ENCODE results near the gene DIAPH3. TPM values are rescaled to one million over a fixed set of nuclear protein-coding genes. Genes with fewer than 3 reads are reported as not detected.

The DIAPH3 gene
- total RNA-seq, 5 donors from 2014 or later (not counting 1 experiment from before 2014, with no cell fraction given) = 0.14 to 0.45 (median 0.30) TPM

DNA sequence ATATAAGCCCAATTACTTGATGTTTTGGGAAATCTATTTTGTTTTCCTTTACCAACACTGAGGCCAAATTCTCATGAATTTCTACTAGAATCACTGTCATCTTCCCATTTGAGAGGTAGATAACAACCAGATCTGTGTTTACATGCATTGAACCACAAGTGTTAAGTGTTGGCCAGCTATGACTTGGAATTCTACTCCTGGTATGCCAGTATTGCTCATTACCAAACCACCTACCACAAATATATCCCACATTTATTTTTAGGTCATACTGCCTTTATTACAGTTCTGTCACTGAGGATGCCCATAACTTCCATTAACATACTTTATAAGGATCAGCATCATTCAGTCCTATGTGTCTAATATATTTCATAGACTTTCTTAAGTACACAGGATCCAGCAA is 328.9 kb downstream of the DIAPH3 start:
- no peaks in the 10 kb centered on the region for H3K4me1 Mint-ChIP-seq
- Histone ChIP-seq H3K4me1 (ENCODE audit: control insufficient read depth in 1 of 2, extremely low read depth in 1 of 2, insufficient read depth in 2 of 2, low read length in 2 of 2) (no peaks in the 10 kb centered on the region), H3K9me3 (no peaks in the 10 kb centered on the region), H3K27ac (ENCODE audit: low read length) (no peak overlapping the region), H3K4me3 (ENCODE audit: control insufficient read depth in 1 of 2, extremely low read depth in 1 of 2, low read length in 1 of 2) (no peak overlapping the region), H3K36me3 (ENCODE audit: control insufficient read depth in 2 of 2, extremely low read depth in 1 of 2, insufficient read depth in 1 of 2, low read length in 1 of 2) (no peaks in the 10 kb centered on the region), H3K27me3 (replicated peaks in 1 of 2; ENCODE audit: control insufficient read depth in 2 of 2, extremely low read depth in 1 of 2, insufficient read depth in 2 of 2, low read length in 1 of 2) (no peaks in the 10 kb centered on the region)
- ATAC-seq (replicated peaks in 1 of 4) = no peak
- no peaks in the 10 kb centered on the region for H3K27me3 Mint-ChIP-seq
- H3K27ac Mint-ChIP-seq = no peak overlapping the region
- no peak for DNase-seq
- H3K9me3 Mint-ChIP-seq = no peaks in the 10 kb centered on the region
- ChIA-PET POLR2A (no interaction called here), CTCF (no interaction called here)
- H3K4me3 Mint-ChIP-seq = no peak overlapping the region
- no peaks in the 10 kb centered on the region for H3K36me3 Mint-ChIP-seq

DNA sequence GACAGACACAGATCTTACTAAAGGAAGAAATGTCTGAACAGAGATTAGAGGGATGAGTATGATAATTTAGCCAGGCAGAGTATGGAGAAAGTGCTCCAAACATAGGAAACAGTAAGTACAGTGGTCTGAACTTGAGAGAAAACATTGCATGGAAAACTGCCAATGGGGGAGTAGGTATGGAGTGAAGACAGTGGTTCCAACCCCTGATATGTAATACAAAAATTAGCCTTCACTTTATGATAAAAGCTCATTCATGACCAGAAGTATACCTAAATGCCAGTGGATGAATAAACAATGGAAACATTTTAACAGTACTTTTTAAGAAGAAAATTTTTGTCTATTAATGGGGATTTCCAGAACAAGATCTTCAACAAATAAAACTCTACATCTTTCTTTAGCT is 334.0 kb downstream of the DIAPH3 start:
- no peaks in the 10 kb centered on the region for H3K36me3 Mint-ChIP-seq
- no peaks in the 10 kb centered on the region for H3K36me3 ChIP-seq (ENCODE audit: control insufficient read depth in 2 of 2, extremely low read depth in 1 of 2, insufficient read depth in 1 of 2, low read length in 1 of 2)
- ChIA-PET CTCF (no interaction called here), POLR2A (interaction anchor here in 1 of 2 donors (0.6 kb wide), 1 partner anchor 196 kb away, joined by 3 read pairs; no protein-coding TSS in a partner anchor)
- no peak overlapping the region for H3K27ac ChIP-seq (ENCODE audit: low read length)
- no peak for DNase-seq
- H3K27me3 ChIP-seq (replicated peaks in 1 of 2; ENCODE audit: control insufficient read depth in 2 of 2, extremely low read depth in 1 of 2, insufficient read depth in 2 of 2, low read length in 1 of 2) = no peaks in the 10 kb centered on the region
- no peaks in the 10 kb centered on the region for H3K4me1 ChIP-seq (ENCODE audit: control insufficient read depth in 1 of 2, extremely low read depth in 1 of 2, insufficient read depth in 2 of 2, low read length in 2 of 2)
- no peaks in the 10 kb centered on the region for H3K4me1 Mint-ChIP-seq
- no peak overlapping the region for H3K4me3 Mint-ChIP-seq
- no peak overlapping the region for H3K4me3 ChIP-seq (ENCODE audit: control insufficient read depth in 1 of 2, extremely low read depth in 1 of 2, low read length in 1 of 2)
- H3K27ac Mint-ChIP-seq = no peak overlapping the region
- no peaks in the 10 kb centered on the region for H3K27me3 Mint-ChIP-seq
- no peaks in the 10 kb centered on the region for H3K9me3 ChIP-seq
- no peak for ATAC-seq (replicated peaks in 1 of 4)
- H3K9me3 Mint-ChIP-seq = no peaks in the 10 kb centered on the region

DNA sequence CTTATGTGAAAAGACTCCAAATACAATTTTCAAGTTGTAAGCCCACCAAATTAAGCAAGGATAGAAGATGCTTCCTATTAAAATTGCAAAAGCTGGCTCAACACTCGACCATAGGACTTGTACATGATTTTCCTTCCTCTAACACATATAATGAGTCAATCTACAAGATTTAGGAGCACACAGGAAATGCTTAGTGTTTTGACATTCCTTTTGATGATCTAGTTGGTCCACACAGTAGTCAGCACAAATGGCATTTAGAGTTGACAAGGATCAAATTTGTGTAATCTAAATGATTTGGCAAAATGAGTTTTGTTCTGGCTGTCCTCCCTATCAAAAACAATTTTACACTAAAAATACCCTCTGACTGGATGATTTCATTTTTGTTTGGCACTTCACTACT is 340.2 kb downstream of the DIAPH3 start:
- Mint-ChIP-seq H3K4me3 (no peak overlapping the region), H3K9me3 (no peaks in the 10 kb centered on the region), H3K27ac (no peak overlapping the region), H3K27me3 (no peaks in the 10 kb centered on the region), H3K36me3 (no peaks in the 10 kb centered on the region), H3K4me1 (no peaks in the 10 kb centered on the region)
- Histone ChIP-seq H3K27ac (ENCODE audit: low read length) (no peak overlapping the region), H3K36me3 (ENCODE audit: control insufficient read depth in 2 of 2, extremely low read depth in 1 of 2, insufficient read depth in 1 of 2, low read length in 1 of 2) (no peaks in the 10 kb centered on the region), H3K4me1 (ENCODE audit: control insufficient read depth in 1 of 2, extremely low read depth in 1 of 2, insufficient read depth in 2 of 2, low read length in 2 of 2) (no peaks in the 10 kb centered on the region), H3K4me3 (ENCODE audit: control insufficient read depth in 1 of 2, extremely low read depth in 1 of 2, low read length in 1 of 2) (no peak overlapping the region), H3K9me3 (no peaks in the 10 kb centered on the region), H3K27me3 (replicated peaks in 1 of 2; ENCODE audit: control insufficient read depth in 2 of 2, extremely low read depth in 1 of 2, insufficient read depth in 2 of 2, low read length in 1 of 2) (no peaks in the 10 kb centered on the region)
- POLR2A ChIA-PET = no interaction called here
- WGBS (ENCODE audit: insufficient coverage) = no CpG with 5 or more reads among the region's 1 CpG
- ATAC-seq (replicated peaks in 1 of 4) (no peak), DNase-seq (no peak)
- CTCF ChIA-PET = interaction anchor here in 1 of 2 donors (0.6 kb wide), 1 partner anchor 192 kb away, joined by 4 read pairs; no protein-coding TSS in a partner anchor

DNA sequence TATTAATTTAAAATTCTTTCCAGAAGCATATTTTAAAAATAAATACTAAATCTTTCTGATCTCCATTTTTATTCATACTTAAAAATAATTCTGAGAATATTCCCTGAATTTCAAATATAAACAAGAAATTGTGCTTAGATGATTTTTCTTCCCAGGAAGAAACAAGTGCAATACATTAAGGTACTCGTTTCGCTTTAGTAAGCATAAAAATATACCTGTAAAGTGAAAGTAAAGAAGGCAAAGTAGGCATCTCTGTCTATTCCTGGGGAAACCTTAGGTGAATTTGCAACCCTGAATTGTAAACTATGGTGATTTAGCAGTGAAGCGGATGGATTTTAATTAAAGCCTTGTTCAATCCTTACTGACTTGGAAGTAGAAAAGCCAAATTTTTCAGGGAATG is 354.2 kb downstream of the DIAPH3 start:
- Histone ChIP-seq H3K36me3 (ENCODE audit: control insufficient read depth in 2 of 2, extremely low read depth in 1 of 2, insufficient read depth in 1 of 2, low read length in 1 of 2) (no peaks in the 10 kb centered on the region), H3K27me3 (replicated peaks in 1 of 2; ENCODE audit: control insufficient read depth in 2 of 2, extremely low read depth in 1 of 2, insufficient read depth in 2 of 2, low read length in 1 of 2) (no peaks in the 10 kb centered on the region), H3K27ac (ENCODE audit: low read length) (no peak overlapping the region), H3K4me1 (ENCODE audit: control insufficient read depth in 1 of 2, extremely low read depth in 1 of 2, insufficient read depth in 2 of 2, low read length in 2 of 2) (no peaks in the 10 kb centered on the region), H3K9me3 (no peaks in the 10 kb centered on the region), H3K4me3 (ENCODE audit: control insufficient read depth in 1 of 2, extremely low read depth in 1 of 2, low read length in 1 of 2) (no peak overlapping the region)
- POLR2A ChIA-PET = no interaction called here
- Mint-ChIP-seq H3K9me3 (no peaks in the 10 kb centered on the region), H3K27me3 (no peaks in the 10 kb centered on the region), H3K4me3 (no peak overlapping the region), H3K27ac (no peak overlapping the region), H3K4me1 (peaks cover 0 to 2% (median 0%) of the 10 kb centered on the region in 3 donors), H3K36me3 (no peaks in the 10 kb centered on the region)
- CTCF ChIA-PET = no interaction called here
- DNase-seq (no peak), ATAC-seq (replicated peaks in 1 of 4) (no peak)
- WGBS (ENCODE audit: insufficient coverage) = no CpG with 5 or more reads among the region's 3 CpGs

DNA sequence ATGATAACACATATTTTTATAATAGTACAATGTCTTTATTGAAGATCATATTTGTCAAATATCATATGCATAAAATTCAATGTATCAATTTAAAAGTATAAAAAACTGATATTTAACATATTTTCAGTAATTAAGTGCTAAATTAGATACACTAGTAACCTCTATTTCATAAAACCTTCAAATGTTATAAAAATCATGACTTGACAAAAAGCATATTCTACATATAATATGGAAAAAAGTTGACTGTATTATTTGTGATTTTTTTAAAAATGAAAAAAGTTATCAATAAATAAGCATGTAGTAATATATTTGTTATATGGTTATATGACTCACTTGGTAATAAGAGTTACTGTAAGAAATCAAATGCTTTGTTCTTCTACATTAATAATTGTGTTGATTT is 356.9 kb downstream of the DIAPH3 start:
- Mint-ChIP-seq H3K27me3 (no peaks in the 10 kb centered on the region), H3K27ac (no peak overlapping the region), H3K36me3 (no peaks in the 10 kb centered on the region), H3K4me1 (peaks cover 0 to 2% (median 0%) of the 10 kb centered on the region in 3 donors), H3K9me3 (no peaks in the 10 kb centered on the region), H3K4me3 (no peak overlapping the region)
- ChIA-PET CTCF (no interaction called here), POLR2A (no interaction called here)
- ATAC-seq (replicated peaks in 1 of 4) (no peak), DNase-seq (no peak)
- no peaks in the 10 kb centered on the region for H3K9me3 ChIP-seq
- no peaks in the 10 kb centered on the region for H3K36me3 ChIP-seq (ENCODE audit: control insufficient read depth in 2 of 2, extremely low read depth in 1 of 2, insufficient read depth in 1 of 2, low read length in 1 of 2)
- H3K27me3 ChIP-seq (replicated peaks in 1 of 2; ENCODE audit: control insufficient read depth in 2 of 2, extremely low read depth in 1 of 2, insufficient read depth in 2 of 2, low read length in 1 of 2) = no peaks in the 10 kb centered on the region
- H3K4me3 ChIP-seq (ENCODE audit: control insufficient read depth in 1 of 2, extremely low read depth in 1 of 2, low read length in 1 of 2) = no peak overlapping the region
- H3K27ac ChIP-seq (ENCODE audit: low read length) = no peak overlapping the region
- no peaks in the 10 kb centered on the region for H3K4me1 ChIP-seq (ENCODE audit: control insufficient read depth in 1 of 2, extremely low read depth in 1 of 2, insufficient read depth in 2 of 2, low read length in 2 of 2)

DNA sequence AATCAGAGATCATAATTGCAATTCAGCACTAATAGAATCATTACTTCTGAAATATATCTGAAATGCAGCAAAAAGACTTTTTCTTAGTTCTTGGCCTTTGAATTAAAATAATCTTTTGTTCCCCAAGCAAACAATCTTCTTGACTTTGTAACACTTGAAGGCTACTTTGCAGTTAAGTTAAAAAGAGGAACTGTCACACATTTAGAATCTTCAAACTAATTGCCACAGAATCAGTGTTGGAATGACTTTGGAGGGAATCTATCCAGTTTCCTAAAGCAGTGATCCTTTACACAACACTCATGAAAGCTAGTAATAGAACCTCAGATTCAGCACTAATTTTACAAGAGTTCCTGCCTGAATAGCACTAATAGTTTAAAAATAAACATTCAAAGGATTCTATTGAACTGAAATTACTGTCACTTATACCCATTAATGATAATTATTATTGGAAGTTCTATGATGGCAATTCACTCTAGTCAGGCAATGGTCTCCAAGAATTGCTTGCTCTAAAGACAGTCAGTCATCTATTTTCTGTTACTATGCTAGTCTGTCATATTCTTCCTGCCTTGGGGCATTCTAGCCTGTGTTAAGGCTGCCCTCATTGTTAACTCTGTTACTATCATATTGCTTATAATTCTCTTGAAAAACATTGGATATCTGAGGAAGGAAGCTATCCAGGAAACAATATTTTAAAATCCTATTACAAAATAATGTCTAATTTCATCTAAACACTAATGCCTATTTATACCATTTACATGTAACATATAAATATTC is 362.4 kb downstream of the DIAPH3 start:
- Histone ChIP-seq H3K9me3 (no peaks in the 10 kb centered on the region), H3K27ac (ENCODE audit: low read length) (no peak overlapping the region), H3K27me3 (replicated peaks in 1 of 2; ENCODE audit: control insufficient read depth in 2 of 2, extremely low read depth in 1 of 2, insufficient read depth in 2 of 2, low read length in 1 of 2) (no peaks in the 10 kb centered on the region), H3K4me1 (ENCODE audit: control insufficient read depth in 1 of 2, extremely low read depth in 1 of 2, insufficient read depth in 2 of 2, low read length in 2 of 2) (no peaks in the 10 kb centered on the region), H3K36me3 (ENCODE audit: control insufficient read depth in 2 of 2, extremely low read depth in 1 of 2, insufficient read depth in 1 of 2, low read length in 1 of 2) (no peaks in the 10 kb centered on the region), H3K4me3 (ENCODE audit: control insufficient read depth in 1 of 2, extremely low read depth in 1 of 2, low read length in 1 of 2) (no peak overlapping the region)
- Mint-ChIP-seq H3K27ac (no peak overlapping the region), H3K9me3 (no peaks in the 10 kb centered on the region), H3K27me3 (no peaks in the 10 kb centered on the region), H3K36me3 (no peaks in the 10 kb centered on the region), H3K4me1 (no peaks in the 10 kb centered on the region), H3K4me3 (no peak overlapping the region)
- DNase-seq (no peak), ATAC-seq (replicated peaks in 1 of 4) (no peak)
- CTCF ChIA-PET = no interaction called here
- POLR2A ChIA-PET = no interaction called here

DNA sequence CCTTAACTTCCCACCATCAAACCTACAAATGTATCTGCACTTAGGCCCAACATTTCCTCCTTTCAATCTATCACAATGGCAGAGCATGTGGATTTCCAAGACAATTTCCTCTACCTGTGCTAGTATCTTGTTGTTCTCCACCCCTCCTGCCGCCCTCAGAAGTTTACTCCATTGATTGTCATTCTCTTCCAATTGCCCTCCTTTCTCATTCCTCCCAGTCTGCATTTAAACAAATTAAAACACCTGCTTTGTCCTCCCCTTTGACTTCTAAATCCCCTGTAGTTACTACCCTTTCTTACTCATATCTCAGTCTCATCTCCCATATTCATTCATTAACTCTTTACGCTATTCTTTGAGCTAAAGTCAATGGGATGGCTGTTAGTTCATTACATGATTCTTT is 370.6 kb downstream of the DIAPH3 start:
- no peak for ATAC-seq (replicated peaks in 1 of 4)
- WGBS (ENCODE audit: insufficient coverage) = 100% methylated on average over 1 of the region's 2 CpGs
- POLR2A ChIA-PET = no interaction called here

More for the DNA sequence above, 370.6 kb downstream of the DIAPH3 start:
- H3K4me3 Mint-ChIP-seq = no peak overlapping the region
- no peak overlapping the region for H3K27ac Mint-ChIP-seq
- Histone ChIP-seq H3K4me3 (ENCODE audit: control insufficient read depth in 1 of 2, extremely low read depth in 1 of 2, low read length in 1 of 2) (no peak overlapping the region), H3K9me3 (no peaks in the 10 kb centered on the region), H3K36me3 (ENCODE audit: control insufficient read depth in 2 of 2, extremely low read depth in 1 of 2, insufficient read depth in 1 of 2, low read length in 1 of 2) (no peaks in the 10 kb centered on the region), H3K27me3 (replicated peaks in 1 of 2; ENCODE audit: control insufficient read depth in 2 of 2, extremely low read depth in 1 of 2, insufficient read depth in 2 of 2, low read length in 1 of 2) (no peaks in the 10 kb centered on the region), H3K4me1 (ENCODE audit: control insufficient read depth in 1 of 2, extremely low read depth in 1 of 2, insufficient read depth in 2 of 2, low read length in 2 of 2) (no peaks in the 10 kb centered on the region), H3K27ac (ENCODE audit: low read length) (no peak overlapping the region)
- H3K4me1 Mint-ChIP-seq = no peaks in the 10 kb centered on the region
- H3K9me3 Mint-ChIP-seq = no peaks in the 10 kb centered on the region
- CTCF ChIA-PET = no interaction called here
- no peak for DNase-seq
- no peaks in the 10 kb centered on the region for H3K27me3 Mint-ChIP-seq
- no peaks in the 10 kb centered on the region for H3K36me3 Mint-ChIP-seq
